K562 (cell line): ENCODE measurements around the gene SURF4. TPM values are rescaled to one million over a fixed set of nuclear protein-coding genes. Genes with fewer than 3 reads are reported as not detected.

Experiments used
- ATAC-seq: fragments of 200-7000 bp; cut with Tn5 transposase; 3 replicates; pipeline ENCODE4 v1.9.1; 2020; ENCODE audit warnings: moderate library complexity
- BruUV-seq: library from RNA; stranded (reverse); fragments of 400-500 nt; replicated peaks from 2 replicates; lab custom pipeline; 2021; lab: Mats Ljungman, UMichigan
- CTCF ChIA-PET: fragments of 300-600 bp; formaldehyde crosslinking; extraction: SDS; loops from one replicate; lab custom pipeline; 2021; ENCODE audit warnings: low intra/inter-chr PET ratio; lab: Yijun Ruan, JAX
- POLR2A ChIA-PET: fragments of 300-600, 350-650 bp; sonication (Branson Sonifier 250); formaldehyde crosslinking; extraction: SDS; loops from one replicate; lab custom pipeline; 2021; ENCODE audit warnings: antibody characterized with exemption, inconsistent platforms; lab: Yijun Ruan, JAX
- DNase-seq, 4 experiments: peaks; one replicate each; pipeline versions ENCODE4 v3.0.0 to v3.0.0-alpha.2; 2011 to 2018; ENCODE audit warnings: low spot score in 3 of 4, mixed read lengths in 3 of 4; ENCODE audit errors: extremely low read depth in 1 of 4
- FAIRE-seq: peaks from 2 replicates; lab custom pipeline; 2011; peaks lifted over from hg19 to GRCh38; lab: Jason Lieb, UNC
- H2AFZ ChIP-seq: 2 replicates; pipeline ENCODE4 v1.6.0; 2011; ENCODE audit warnings: low read depth, low read length, control low read depth, inconsistent platforms
- H3K27ac ChIP-seq: fragments of 200-600 bp; 3 replicates; pipeline ENCODE4 v1.8.0; 2011; ENCODE audit warnings: low read depth, mild to moderate bottlenecking, control low read depth, inconsistent platforms, low read length, moderate library complexity, mixed read lengths; ENCODE audit errors: extremely low read depth
- H3K27me3 ChIP-seq, 2 experiments: fragments of 300-600 bp in 1 of 2; 2 replicates in 1 of 2; 3 replicates in 1 of 2; pipeline versions ENCODE4 v1.6.0 to v1.8.0; 2011; ENCODE audit warnings: inconsistent platforms in 2 of 2, low read length in 2 of 2, mild to moderate bottlenecking in 1 of 2, mixed read lengths in 1 of 2, moderate library complexity in 1 of 2; ENCODE audit not compliant: control insufficient read depth in 2 of 2, insufficient read depth in 2 of 2
- H3K36me3 ChIP-seq: fragments of 300-600 bp; 3 replicates; pipeline ENCODE4 v1.8.0; 2011; ENCODE audit warnings: mild to moderate bottlenecking, low read length, inconsistent platforms; ENCODE audit not compliant: control insufficient read depth, insufficient read depth
- H3K4me1 ChIP-seq, 2 experiments: fragments of 200-600 bp in 1 of 2; replicated peaks in 1 of 2; 2 replicates in 1 of 2; 3 replicates in 1 of 2; pipeline versions ENCODE4 v1.5.1 to v1.8.0; 2011; ENCODE audit warnings: inconsistent platforms in 2 of 2, low read length in 2 of 2, mild to moderate bottlenecking in 1 of 2, mixed read lengths in 1 of 2, moderate library complexity in 1 of 2; ENCODE audit not compliant: control insufficient read depth in 2 of 2, insufficient read depth in 2 of 2
- H3K4me2 ChIP-seq: 2 replicates; pipeline ENCODE4 v1.6.1; 2011; ENCODE audit warnings: low read length, control low read depth, inconsistent platforms, mixed read lengths; ENCODE audit not compliant: insufficient read depth
- H3K4me3 ChIP-seq: fragments of 200-600 bp; sonication (generic), shearing (Covaris generic); 2 replicates; pipeline ENCODE4 v1.5.1; 2016; ENCODE audit warnings: control low read depth, inconsistent platforms
- H3K79me2 ChIP-seq: fragments of 200-600 bp; 3 replicates; pipeline ENCODE4 v1.8.0; 2011; ENCODE audit warnings: low read length, inconsistent platforms; ENCODE audit not compliant: control insufficient read depth, insufficient read depth
- H3K9ac ChIP-seq, 2 experiments: 2 replicates each; pipeline versions ENCODE4 v1.6.0 to v1.6.1; 2011; ENCODE audit warnings: low read depth in 2 of 2, low read length in 2 of 2, control low read depth in 1 of 2, inconsistent platforms in 1 of 2, mild to moderate bottlenecking in 1 of 2, mixed read lengths in 1 of 2; ENCODE audit not compliant: insufficient read depth in 1 of 2
- H3K9me1 ChIP-seq: one replicate; pipeline ENCODE4 v1.6.0; 2011; ENCODE audit warnings: inconsistent platforms, mild to moderate bottlenecking, low read length, moderate library complexity; ENCODE audit not compliant: control insufficient read depth, insufficient read depth
- H3K9me3 ChIP-seq: replicated peaks from 2 replicates; pipeline ENCODE4 v1.5.1; 2011; ENCODE audit warnings: low read depth, low read length, inconsistent platforms; ENCODE audit not compliant: control insufficient read depth, insufficient read depth
- H4K20me1 ChIP-seq: replicated peaks from 2 replicates; pipeline ENCODE4 v1.6.1; 2011; ENCODE audit warnings: low read length, inconsistent platforms, mixed read lengths; ENCODE audit not compliant: control insufficient read depth, insufficient read depth
- ARID4B ChIP-seq: sonication (generic); formaldehyde crosslinking; IDR thresholded peaks from 2 replicates; pipeline ENCODE4 v1.8.0; 2022; ENCODE audit warnings: mild to moderate bottlenecking, missing genetic modification reagents
- ZMIZ1 ChIP-seq, 2 experiments: fragments of 150-350 bp in 1 of 2; IDR thresholded peaks; 2 replicates each; pipeline ENCODE4 v1.6.1; 2012 to 2016; ENCODE audit warnings: low read depth in 2 of 2, low read length in 2 of 2, mild to moderate bottlenecking in 1 of 2, moderate library complexity in 1 of 2
- ZNF184 ChIP-seq: sonication (generic); formaldehyde crosslinking; IDR thresholded peaks from 2 replicates; pipeline ENCODE4 v1.5.0; 2020; ENCODE audit warnings: missing genetic modification reagents
- WGBS: fragments of 100-300 bp; shearing (Covaris generic); methylation state at CpG from one replicate; pipeline ENCODE4 v1.1.6; 2016; ENCODE audit warnings: low coverage, mixed read lengths; ENCODE audit not compliant: insufficient coverage; ENCODE audit errors: missing lambda C conversion rate; 5-methylcytosine and 5-hydroxymethylcytosine counted together
- in situ Hi-C: fragments of 300-500 bp; cut with MboI; formaldehyde crosslinking; loops from 4 replicates; pipeline ENCODE4 v1.15.0; 2018; ENCODE audit warnings: inconsistent platforms, mixed read lengths
- intact Hi-C: fragments of 100-400 bp; cut with micrococcal nuclease; formaldehyde crosslinking; loops from 2 replicates; pipeline ENCODE4 v1.14.2; 2022
- polyA plus RNA-seq, 8 experiments: library from polyadenylated mRNA; depleted of rRNA in 4 of 8; stranded (reverse) in 5 of 8; unstranded in 3 of 8; fragments of >200 nt; fragmentation: Nextera tagmentation in 2 of 8; fragmentation: Illumina TruSeq in 1 of 8; extraction: Ambion mirVana in 2 of 8; extraction: Trizol in 1 of 8; gene quantifications; 2 replicates each; pipeline versions ENCODE4 v1.2.1 to v1.2.3, GENCODE V29; 2011 to 2014; ENCODE audit warnings: inconsistent platforms in 1 of 8, missing spikeins in 1 of 8
- total RNA-seq, 7 experiments: library from RNA; depleted of rRNA in 6 of 7; stranded (reverse); fragments of >200 nt in 6 of 7; fragmentation: Illumina TruSeq in 2 of 7; extraction: Trizol in 2 of 7; gene quantifications; 2 replicates each; pipeline versions ENCODE4 v1.2.1 to v1.2.3, GENCODE V29; 2011 to 2021; ENCODE audit warnings: low replicate concordance in 1 of 7

The SURF4 gene
- total and polyA plus RNA-seq, 9 of the 15 experiments (the other 6 are each of a cell fraction or from before 2014, with no cell fraction given) = 8.4 to 176 (median 130) TPM

- ChIA-PET CTCF (interaction anchor here (0.6 kb wide), 1 partner anchor 69 kb away, joined by 3 read pairs; no protein-coding TSS in a partner anchor), POLR2A (interaction anchor here (1.0 to 7.4 kb wide), 4 partner anchors 9 to 14 kb away, joined by 4 to 109 read pairs (median 7); partner anchors contain the start of genes MED22 and RPL7A)
- Histone ChIP-seq H3K27ac (no peak overlapping the region), H2AFZ (no peak overlapping the region), H3K9me3 (no peaks in the 10 kb centered on the region), H3K9ac (peak overlapping the region in 1 of 2 experiments; percentile 93; a peak in 2 of 4 replicates), H3K4me2 (no peak overlapping the region), H4K20me1 (peaks cover 33% of the 10 kb centered on the region), H3K27me3 (no peaks in the 10 kb centered on the region), H3K4me1 (peaks cover 17 to 50% of the 10 kb centered on the region in 2 experiments; a peak in 4 of 5 replicates), H3K36me3 (peaks cover 71% of the 10 kb centered on the region; the same call in 2 of the 3 replicates), H3K4me3 (peak overlapping the region; percentile 67; the same call in 1 of the 2 replicates), H3K79me2 (peaks cover 36% of the 10 kb centered on the region), H3K9me1 (no peaks in the 10 kb centered on the region)
- TF ChIP-seq ZNF184 (CRISPR knock-in tag) (no peak), ZMIZ1 (IDR thresholded peaks at IDR 0.05; ENCODE audit: low read depth in 2 of 2, low read length in 2 of 2) (no peak), ARID4B (CRISPR knock-in tag) (no peak)
- 82% methylated on average over 14 of the region's 14 CpGs for WGBS
- BruUV-seq = no TSS peak
- in situ Hi-C loops = no loop called here
- intact Hi-C loops = loop anchor here (2.0 kb wide), 1 partner anchor 129 kb away; no protein-coding TSS in a partner anchor
- FAIRE-seq (no peak), DNase-seq (no peak), ATAC-seq (no peak)
Measured at GRCh38 chr9:133357656-133358055, 18.2 kb downstream of the SURF4 start.
